IPS-18c (cell line): Measurements from ENCODE around the gene XNDC1N.

ENCODE experiments used
- H3K4me3 ChIP-seq: 2 replicates; pipeline ENCODE4 v1.7.0; 2013; ENCODE audit warnings: low read depth, mild to moderate bottlenecking, low read length, moderate library complexity; ENCODE audit not compliant: insufficient read depth
- H3K9me3 ChIP-seq: one replicate; pipeline ENCODE4 v1.6.1; 2013; ENCODE audit warnings: mild to moderate bottlenecking, low read length, moderate library complexity; ENCODE audit not compliant: control insufficient read depth, insufficient read depth

The XNDC1N gene, protein sequence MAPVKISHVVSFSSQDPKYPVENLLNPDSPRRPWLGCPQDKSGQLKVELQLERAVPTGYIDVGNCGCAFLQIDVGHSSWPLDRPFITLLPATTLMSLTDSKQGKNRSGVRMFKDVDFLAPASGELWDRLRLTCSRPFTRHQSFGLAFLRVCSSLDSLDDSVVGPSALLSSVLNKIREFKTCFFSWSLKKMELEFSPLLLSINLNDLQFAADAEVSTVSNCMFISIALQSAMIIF

DNA sequence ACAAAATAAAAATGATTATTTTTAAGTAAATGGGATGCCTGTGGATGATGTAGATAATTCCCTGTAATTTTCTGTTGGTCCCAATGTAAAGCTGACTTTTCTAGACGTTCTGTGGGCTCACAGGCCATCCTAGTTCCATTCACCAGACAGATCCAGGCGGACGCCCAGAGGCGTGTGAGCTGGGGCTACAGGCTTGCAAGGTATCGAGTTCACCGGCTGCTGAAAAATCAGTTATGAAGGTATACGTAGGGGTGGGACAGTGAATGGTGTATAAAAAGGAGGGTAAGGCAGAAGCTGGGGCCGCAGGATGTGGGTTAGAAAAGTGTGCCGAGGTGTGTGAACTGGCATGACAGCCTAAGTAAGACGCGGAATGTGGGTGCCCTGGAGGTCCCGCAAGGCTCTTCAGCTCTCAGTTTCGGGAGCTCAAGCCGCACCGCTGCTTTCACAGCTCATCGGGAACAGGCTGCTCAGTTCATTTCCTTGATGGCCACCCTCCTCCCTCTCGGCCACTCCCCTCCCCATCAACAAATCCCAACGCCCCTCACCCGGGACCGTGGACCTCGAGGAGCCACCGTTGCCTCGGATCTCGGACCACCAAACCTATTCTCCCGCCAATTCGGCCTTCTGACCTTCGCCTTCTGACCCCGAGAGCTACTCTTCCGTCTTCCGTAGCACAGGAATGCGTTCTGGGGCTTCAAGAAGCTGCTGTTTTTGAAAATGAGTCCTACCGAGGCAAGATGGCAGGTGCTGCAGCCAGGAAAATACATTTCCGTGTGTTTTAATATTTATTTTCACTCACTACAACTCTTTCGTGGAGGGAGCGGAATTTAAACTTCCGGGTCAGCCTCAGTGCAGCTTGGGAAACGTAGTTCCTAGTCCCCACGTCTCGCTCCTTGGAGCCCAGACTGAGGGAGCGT is at the start of gene XNDC1N:
XNDC1N (minus strand) TSS at position 775 of the 917 bp plus-strand sequence. CDS start 5,241 bp downstream, outside the sequence.
- H3K4me3 ChIP-seq, result peak within 1 kb of the TSS; percentile 61
- no peaks in the 10 kb centered on the region for H3K9me3 ChIP-seq

DNA sequence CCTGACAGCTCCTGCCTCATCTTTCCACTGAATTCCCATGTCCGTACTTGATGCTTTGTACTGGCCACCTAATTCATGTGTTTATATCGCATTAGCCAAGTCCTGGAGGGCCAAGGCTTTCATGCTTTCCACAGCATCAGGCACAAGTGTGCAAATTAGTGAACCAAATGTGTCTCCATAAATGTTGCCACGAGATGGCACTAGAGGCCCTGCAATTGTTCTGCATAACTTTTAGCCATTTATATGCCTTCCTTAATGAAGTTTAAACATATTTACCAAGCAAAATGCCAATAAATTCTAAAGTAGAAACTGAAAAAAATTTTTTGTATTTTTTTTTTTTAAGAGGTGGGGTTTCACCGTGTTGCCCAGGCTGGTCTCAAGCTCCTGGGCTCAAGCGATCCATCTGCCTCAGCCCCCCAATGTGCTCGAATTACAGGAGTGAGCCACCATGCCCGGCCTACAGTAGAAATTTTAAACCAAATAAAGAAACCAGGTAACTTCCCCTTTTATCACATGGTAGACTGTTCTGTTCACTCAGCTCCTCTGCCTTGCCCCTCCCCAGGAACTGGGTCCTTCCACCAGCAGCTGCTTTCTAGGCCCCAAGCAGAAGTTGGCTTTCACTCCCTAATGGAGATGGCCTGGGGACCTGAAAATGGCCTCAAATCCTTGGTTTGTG is 49.5 kb upstream of the XNDC1N start:
- Histone ChIP-seq H3K9me3 (no peaks in the 10 kb centered on the region), H3K4me3 (no peak overlapping the region)

DNA sequence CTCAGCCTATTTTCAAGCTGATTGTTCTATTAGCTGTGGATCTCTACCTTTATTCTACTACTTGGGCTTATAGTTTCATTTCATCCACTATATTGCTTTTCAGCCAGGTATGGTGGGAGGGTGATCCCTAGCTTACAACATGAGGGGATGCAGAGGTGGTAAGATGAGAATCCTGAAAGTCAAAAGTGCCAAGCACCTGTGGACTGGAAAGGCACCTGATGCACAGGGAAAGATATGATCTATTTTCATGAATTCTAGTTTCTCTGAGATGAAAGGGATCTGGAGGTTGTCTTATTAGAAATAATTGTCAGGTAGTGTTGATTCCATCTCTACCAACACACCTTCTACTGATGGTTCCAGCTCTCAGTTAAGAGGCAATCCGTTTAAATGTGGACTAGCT is 48.7 kb upstream of the XNDC1N start:
- Histone ChIP-seq H3K4me3 (no peak overlapping the region), H3K9me3 (no peaks in the 10 kb centered on the region)

DNA sequence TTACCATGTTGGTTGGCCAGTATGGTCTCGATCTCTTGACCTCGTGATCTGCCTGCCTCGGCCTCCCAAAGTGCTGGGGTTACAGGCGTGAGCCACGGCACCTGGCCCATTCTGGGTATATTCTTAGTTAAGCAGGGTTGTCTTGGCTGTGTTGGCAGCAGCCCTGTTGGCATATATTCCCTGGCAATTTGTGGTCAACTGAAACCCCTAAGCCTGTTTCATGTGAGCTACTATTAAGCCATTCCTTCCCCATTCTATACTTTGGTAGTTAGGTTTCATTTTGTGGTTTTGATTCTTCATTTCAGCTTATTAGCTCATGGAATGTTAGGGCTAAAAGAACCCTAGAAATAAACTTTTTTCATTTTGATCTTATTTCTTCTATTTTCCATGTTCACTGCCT is 48.2 kb upstream of the XNDC1N start:
- H3K9me3 ChIP-seq, result no peaks in the 10 kb centered on the region
- H3K4me3 ChIP-seq, result no peak overlapping the region

DNA sequence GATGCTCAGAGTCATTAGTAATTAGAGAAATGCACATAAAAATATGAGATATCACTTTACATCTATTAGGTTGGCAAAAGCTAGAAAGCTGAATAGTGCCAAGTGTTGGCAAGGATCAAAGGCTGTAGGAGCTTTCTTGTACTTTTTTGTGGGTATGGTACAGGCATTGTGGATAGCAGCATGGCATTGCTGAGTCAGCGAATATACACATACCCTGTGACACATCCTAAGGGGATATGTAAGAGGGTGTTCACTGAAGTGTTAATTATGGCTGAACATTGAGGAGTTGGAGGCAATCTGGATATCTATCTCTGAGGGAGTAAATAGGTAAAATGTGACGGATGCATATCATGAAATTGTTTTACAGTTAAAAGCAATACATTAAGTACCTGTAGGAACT is 43.3 kb upstream of the XNDC1N start:
- no peak overlapping the region for H3K4me3 ChIP-seq
- H3K9me3 ChIP-seq, result no peaks in the 10 kb centered on the region

DNA sequence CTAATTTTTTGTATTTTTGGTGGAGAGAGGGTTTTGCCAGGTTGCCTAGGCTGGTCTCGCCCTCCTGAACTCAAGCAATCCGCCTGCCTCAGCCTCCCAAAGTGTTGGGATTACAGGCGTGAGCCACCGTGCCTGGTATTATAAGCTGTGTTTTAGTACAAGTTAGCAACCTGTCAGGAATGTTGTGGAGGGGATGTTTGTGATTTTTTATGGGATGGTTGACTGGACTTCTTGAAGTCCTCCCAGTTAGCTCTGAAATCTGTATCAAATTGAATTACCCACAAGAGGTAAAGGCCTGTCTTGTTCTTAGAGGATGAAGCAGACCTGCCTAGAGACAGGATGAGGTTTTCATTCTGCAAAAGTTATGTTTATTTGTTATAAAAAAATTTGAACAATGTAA is 36.2 kb upstream of the XNDC1N start:
- Histone ChIP-seq H3K4me3 (no peak overlapping the region), H3K9me3 (no peaks in the 10 kb centered on the region)

DNA sequence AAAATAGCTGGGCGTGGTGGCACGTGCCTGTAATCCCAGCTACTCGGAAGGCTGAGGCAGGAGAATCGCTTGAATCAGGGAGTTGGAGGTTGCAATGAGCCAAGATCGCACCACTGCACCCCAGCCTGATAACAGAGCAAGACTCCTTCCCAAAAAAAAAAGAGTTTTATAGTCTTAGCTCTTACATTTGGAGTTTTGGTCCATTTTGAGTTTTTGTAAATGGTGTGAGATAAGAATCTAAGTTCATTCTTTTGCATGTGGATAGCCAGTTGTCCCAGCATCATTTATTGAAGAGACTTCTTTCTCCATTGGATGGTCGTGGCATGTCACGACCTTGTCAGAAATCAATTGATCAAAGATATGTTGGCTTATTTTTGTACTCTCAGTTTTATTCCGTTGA is 35.1 kb upstream of the XNDC1N start:
- no peaks in the 10 kb centered on the region for H3K9me3 ChIP-seq
- H3K4me3 ChIP-seq, result no peak overlapping the region

DNA sequence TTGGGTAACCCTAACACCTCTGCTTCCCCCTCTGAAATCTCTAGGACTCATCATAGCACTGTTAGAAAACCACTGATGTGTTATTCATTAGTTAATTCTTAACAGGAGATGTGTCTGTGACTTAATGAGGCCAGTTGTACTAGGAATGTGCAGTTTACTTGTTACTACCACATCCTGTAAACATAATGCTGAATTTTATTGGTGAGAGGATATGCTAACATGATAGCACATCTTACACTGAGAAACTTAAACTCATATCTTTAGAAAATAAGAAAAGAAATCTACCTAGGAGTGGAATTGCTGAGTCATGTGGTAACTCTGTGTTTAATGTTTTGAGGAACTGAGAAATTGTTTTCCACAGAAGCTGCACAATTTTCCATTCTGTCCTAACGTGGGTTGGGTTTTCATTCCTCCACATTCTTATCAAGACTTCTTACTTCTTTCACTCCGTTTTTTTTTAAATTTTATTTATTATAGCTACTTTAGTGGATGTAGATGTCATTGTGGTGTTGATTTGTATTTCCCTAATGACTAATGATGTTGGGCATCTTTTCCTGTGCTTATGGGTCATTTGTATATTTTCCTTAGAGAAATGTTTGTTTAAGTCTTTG is 34.1 kb upstream of the XNDC1N start:
- H3K4me3 ChIP-seq, result no peak overlapping the region
- no peaks in the 10 kb centered on the region for H3K9me3 ChIP-seq

DNA sequence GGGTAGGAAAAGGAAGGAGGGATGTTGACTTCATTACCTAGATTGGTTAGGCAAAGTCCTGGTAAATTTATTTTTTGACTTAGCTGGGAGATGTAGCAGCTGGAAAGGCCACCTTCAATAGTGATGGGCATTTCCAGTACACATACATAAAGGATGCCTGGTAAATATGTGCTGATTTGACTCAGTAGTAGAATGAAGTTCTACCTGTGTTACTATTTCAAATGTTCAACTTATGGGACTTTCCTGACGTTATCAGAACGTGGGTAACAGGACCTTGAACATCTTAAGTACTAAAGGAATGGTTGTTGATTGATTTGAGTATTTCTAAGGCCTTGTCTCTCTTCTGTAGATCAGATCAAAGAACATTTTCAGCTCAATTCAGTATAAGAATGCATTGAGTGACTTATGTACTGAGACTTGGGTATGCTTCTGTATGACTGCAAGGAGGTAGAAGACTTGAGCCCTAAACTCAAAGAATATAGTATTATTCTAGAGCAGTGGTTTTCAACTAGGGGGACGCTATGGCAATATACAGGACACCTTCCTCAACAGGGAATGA is 27.6 kb upstream of the XNDC1N start:
- no peak overlapping the region for H3K4me3 ChIP-seq
- H3K9me3 ChIP-seq, result no peaks in the 10 kb centered on the region

DNA sequence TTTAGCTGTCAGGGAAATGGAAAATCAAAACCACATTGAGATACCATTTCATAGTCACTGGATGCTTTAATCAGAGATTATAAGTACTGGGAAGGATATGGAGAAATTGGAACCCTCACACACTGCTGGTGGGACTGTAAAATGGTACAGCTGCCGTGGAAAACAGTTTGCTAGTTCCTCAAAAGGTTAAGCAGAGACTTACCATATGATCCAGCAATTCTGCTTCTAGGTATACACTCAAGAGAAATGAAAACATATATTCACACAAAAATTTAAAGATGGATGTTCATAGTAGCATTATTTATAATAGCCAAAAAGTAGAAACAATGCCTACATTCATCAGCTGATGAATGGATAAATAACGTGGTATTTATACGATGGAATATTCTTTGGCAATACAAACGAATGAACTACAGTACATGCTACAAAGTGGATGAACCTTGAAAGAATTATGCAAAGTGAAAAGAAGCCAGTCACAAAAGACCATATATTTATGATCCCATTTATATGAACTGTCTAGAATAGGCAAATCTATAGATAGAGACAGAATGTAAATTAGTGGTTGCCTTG is 23.4 kb upstream of the XNDC1N start:
- H3K9me3 ChIP-seq, result no peaks in the 10 kb centered on the region
- H3K4me3 ChIP-seq, result no peak overlapping the region

DNA sequence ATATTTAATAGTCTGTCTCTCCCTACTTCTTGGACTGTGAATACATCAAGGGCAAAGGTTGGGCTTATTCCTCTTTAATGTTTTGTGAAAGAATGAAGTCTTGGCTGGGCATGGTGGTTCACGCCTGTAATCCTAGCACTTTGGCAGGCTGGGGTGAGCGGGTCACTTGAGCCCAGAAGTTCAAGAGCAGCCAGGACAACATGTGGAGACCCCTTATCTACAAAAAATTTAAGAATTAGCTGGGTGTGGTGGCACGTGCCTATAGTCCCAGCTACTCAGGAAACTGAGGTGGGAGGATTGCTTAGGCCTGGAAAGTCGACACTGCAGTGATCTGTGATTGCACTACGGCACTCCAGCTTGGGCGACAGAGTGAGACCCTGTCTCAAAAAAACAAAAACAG is 20.6 kb upstream of the XNDC1N start:
- H3K4me3 ChIP-seq, result no peak overlapping the region
- H3K9me3 ChIP-seq, result no peaks in the 10 kb centered on the region

DNA sequence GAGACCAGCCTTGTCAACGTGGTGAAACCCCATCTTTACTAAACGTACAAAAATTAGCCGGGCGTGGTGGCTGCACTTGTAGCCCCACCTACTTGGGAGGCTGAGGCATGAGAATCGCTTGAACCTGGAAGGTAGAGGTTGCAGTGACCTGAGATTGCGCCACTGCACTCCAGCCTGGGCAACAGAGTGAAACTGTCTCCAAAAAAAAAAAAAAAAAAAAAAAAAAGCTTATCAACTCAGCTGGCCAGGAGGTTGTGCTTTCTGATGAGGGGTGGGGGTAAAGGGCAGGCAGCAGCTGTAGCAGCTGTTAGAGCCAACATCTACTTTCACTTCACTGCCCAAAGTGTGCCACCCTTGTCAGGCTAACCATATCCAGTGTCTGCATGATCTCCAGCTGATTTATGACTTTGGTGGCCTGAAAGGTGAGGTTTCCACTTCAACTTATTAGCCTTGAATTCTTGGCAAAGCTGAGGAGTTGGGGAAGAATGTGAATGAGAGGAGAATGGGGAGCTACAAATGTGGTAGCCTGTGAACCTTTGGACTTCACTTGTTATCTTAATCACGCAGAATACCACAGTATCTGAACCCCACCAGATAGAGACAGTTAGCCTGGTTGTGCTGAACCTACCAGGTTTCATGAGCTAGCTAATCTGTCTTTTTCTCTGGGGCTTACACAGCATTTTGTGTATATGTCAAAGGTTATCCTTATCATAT is 20.1 kb upstream of the XNDC1N start:
- Histone ChIP-seq H3K4me3 (no peak overlapping the region), H3K9me3 (no peaks in the 10 kb centered on the region)

DNA sequence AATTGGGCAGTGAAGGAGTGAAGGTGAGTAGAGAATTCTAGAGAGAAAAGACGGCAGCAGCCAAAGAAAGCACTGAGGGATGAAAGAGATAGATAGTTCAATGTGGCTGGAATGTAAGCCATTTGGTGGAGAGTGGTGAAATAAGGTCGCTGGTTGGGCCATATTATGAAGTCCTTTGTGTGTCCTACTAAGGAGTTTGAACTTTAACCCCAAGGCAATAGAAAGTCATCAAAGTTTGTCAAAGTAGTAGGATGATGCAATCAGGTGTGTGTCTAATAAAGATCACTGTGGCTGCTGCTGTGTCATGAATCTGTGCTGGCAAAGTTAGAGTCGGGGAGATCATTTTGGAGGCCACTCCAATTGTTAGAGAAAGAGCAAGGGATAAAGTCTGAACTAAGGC is 19.1 kb upstream of the XNDC1N start:
- no peak overlapping the region for H3K4me3 ChIP-seq
- no peaks in the 10 kb centered on the region for H3K9me3 ChIP-seq

DNA sequence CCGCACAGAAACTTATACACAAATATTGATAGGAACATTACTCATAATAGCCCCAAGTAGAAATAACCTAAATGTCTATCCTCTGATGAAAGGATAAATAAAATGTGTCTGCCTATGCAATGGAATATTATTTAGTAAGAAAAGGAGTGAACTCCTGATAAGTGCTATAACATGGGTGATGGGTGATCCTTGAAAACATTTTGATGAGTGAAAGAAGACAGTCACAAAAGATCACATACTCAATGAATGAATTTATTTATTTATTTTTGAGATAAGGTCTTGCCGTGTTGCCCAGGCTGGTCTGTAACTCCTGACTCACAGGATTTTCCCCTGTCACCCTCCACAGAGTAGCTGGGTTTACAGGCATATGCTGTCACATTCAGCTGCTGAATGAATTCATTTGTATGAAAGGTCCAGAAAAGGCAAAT is 17.8 kb upstream of the XNDC1N start:
- Histone ChIP-seq H3K4me3 (no peak overlapping the region), H3K9me3 (no peaks in the 10 kb centered on the region)

DNA sequence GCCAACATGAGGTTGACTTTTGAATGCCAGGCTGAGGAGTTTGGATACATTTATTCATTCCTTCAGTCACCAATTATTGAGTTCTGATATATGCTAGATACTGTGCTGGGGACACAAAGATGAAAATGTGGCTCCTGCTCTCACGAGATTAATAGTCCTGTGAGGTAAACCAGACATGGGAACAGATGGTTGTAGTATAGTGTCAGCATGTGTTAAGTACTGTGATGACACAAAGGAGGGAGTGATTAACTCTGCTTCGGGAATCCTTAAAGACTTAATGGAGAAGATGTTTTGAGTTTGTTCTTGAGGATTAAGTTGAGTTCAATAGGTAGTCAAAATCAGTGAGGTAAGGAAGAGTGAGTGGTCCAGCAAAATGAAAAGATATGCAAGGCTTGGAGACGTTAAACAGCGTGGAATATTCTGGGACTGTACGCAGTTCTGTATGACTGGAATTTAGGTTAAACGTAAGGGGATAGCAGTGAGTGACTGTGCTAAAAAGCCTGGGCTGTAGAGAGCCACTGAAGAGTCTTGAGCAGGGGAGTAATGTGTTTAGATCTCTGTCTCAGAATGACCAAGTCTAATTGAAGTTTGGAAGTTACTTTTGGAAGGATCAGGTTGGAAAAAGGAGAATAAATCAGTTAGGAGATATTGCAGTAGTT is 12.3 kb upstream of the XNDC1N start:
- H3K4me3 ChIP-seq, result no peak overlapping the region

DNA sequence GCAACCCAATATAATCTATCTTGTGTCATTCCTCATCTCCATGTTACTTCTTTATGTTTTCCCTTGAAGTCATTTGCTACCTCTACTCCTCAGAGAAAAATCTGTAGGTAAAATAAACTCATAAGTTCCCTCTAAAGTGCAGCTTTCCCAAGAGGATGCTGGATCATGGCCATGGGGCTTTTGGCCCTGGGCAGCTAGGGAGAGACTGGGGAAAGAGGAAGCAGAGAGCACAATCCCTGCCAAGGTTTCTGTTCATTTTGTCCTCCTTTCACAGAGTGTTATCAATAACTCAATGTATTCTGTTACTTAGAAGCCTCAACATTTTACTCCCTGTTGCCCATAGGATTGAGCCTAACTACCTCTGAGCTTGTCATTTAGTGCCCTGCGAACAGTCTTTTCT is 9.4 kb upstream of the XNDC1N start:
- Histone ChIP-seq H3K9me3 (no peaks in the 10 kb centered on the region), H3K4me3 (no peak overlapping the region)

More for the DNA sequence above, 12.3 kb upstream of the XNDC1N start:
- no peaks in the 10 kb centered on the region for H3K9me3 ChIP-seq
